Gastrocnemius medialis (tissue), 4 donors: ENCODE results near the gene CACNA2D2. TPM values are rescaled to one million over a fixed set of nuclear protein-coding genes. Genes with fewer than 3 reads are reported as not detected.

Experiments used
- ATAC-seq, 2 donors: fragments of 150-250 bp; one replicate each; pipeline ENCODE4 v1.9.1; 2016
- DNase-seq, 2 donors: peaks; one replicate each; pipeline ENCODE4 v3.0.0-alpha.2; 2019
- H3K27ac ChIP-seq, 4 donors: fragments of 200-600 bp; sonication (generic); 1 replicate in 1 of 4; 2 replicates in 3 of 4; pipeline ENCODE4 v1.5.1; 2016 to 2018; ENCODE audit warnings: mild to moderate bottlenecking in 2 of 4, moderate library complexity in 1 of 4
- H3K27me3 ChIP-seq, 3 donors: fragments of 200-600 bp; sonication (generic) in 2 of 3; 1 replicate in 1 of 3; 2 replicates in 2 of 3; pipeline versions ENCODE4 v1.5.1 to v1.6.0; 2016 to 2019; ENCODE audit warnings: mild to moderate bottlenecking in 1 of 3, moderate library complexity in 1 of 3
- H3K36me3 ChIP-seq, 2 donors: fragments of 200-600 bp; sonication (generic) in 1 of 2; one replicate each; pipeline ENCODE4 v1.5.1; 2017 to 2018
- H3K4me1 ChIP-seq, 2 donors: fragments of 200-600 bp; sonication (generic) in 1 of 2; one replicate each; pipeline ENCODE4 v1.5.1; 2016 to 2017; ENCODE audit warnings: mild to moderate bottlenecking in 2 of 2
- H3K4me3 ChIP-seq, 4 donors: fragments of 200-600 bp; sonication (generic) in 3 of 4; 1 replicate in 1 of 4; 2 replicates in 3 of 4; pipeline ENCODE4 v1.5.1; 2016 to 2019; ENCODE audit warnings: mild to moderate bottlenecking in 2 of 4
- H3K9me3 ChIP-seq, 3 donors: fragments of 200-600 bp; sonication (generic) in 2 of 3; 1 replicate in 1 of 3; 2 replicates in 2 of 3; pipeline ENCODE4 v1.5.1; 2016 to 2019
- CTCF ChIP-seq, 5 experiments: fragments of 450-650 bp in 3 of 5; fragments of 200-600 bp in 2 of 5; sonication (generic) in 2 of 5; IDR thresholded peaks in 4 of 5; conservative IDR thresholded peaks in 1 of 5; 1 replicate in 4 of 5; 2 replicates in 1 of 5; pipeline ENCODE4 v1.5.1; 2016 to 2019; ENCODE audit warnings: antibody characterized with exemption in 5 of 5, mild to moderate bottlenecking in 3 of 5, moderate library complexity in 3 of 5
- POLR2A ChIP-seq, 2 donors: fragments of 450-650 bp; IDR thresholded peaks; one replicate each; pipeline ENCODE4 v1.6.1; 2017; ENCODE audit warnings: antibody characterized with exemption in 2 of 2, mild to moderate bottlenecking in 2 of 2, moderate library complexity in 2 of 2
- in situ Hi-C, 4 donors: fragments of 200-750 bp; cut with MboI; loops; one replicate each; pipeline versions ENCODE4 v1.15.0 to v1.8.0; 2017; ENCODE audit warnings: low sequenced_read_pairs in 4 of 4
- intact Hi-C: fragments of 100-400 bp; cut with DNase I; formaldehyde crosslinking; loops from one replicate; pipeline ENCODE4 v1.15.1; 2023; ENCODE audit warnings: low total_unique reads
- total RNA-seq, 4 donors: library from RNA; depleted of rRNA; stranded (reverse); fragments of >200 nt; gene quantifications; one replicate each; pipeline versions ENCODE4 v1.1.0 to v1.2.3, GENCODE V29; 2016

Gene CACNA2D2
- total RNA-seq, 4 donors from 2014 or later, result 0.27 to 0.68 (median 0.45) TPM

GRCh38 chr3:50474717-50475116, 28.7 kb downstream of the CACNA2D2 start:
- Histone ChIP-seq H3K9me3 (no peaks in the 10 kb centered on the region), H3K27me3 (no peaks in the 10 kb centered on the region), H3K4me3 (no peak overlapping the region), H3K36me3 (no peaks in the 10 kb centered on the region), H3K27ac (peak overlapping the region in 1 of 4 donors; percentile 25), H3K4me1 (no peaks in the 10 kb centered on the region)
- no peak for DNase-seq
- peak; percentile 39 to 85 for ATAC-seq
- no peak for TF ChIP-seq CTCF (IDR thresholded peaks at IDR 0.05 in 4 of 5, conservative IDR thresholded peaks at IDR 0.05 in 1 of 5)
- TF ChIP-seq POLR2A (IDR thresholded peaks at IDR 0.05), result no peak
- intact Hi-C loops (no loop called here), in situ Hi-C loops (no loop called here)

- DNase-seq, result peak in 1 of 2 donors; percentile 22
- no peak for TF ChIP-seq POLR2A (IDR thresholded peaks at IDR 0.05)
- no peak for TF ChIP-seq CTCF (IDR thresholded peaks at IDR 0.05 in 4 of 5, conservative IDR thresholded peaks at IDR 0.05 in 1 of 5)
- H3K4me3 ChIP-seq, result no peak overlapping the region
- H3K27ac ChIP-seq, result peak overlapping the region in 1 of 4 donors; percentile 25
- in situ Hi-C loops (no loop called here), intact Hi-C loops (no loop called here)
- peak; percentile 49 to 60 for ATAC-seq
- H3K9me3 ChIP-seq, result no peaks in the 10 kb centered on the region
- no peaks in the 10 kb centered on the region for H3K4me1 ChIP-seq
- H3K36me3 ChIP-seq, result no peaks in the 10 kb centered on the region
- H3K27me3 ChIP-seq, result no peaks in the 10 kb centered on the region
Measured at GRCh38 chr3:50473768-50474167, 29.7 kb downstream of the CACNA2D2 start.

GRCh38 chr3:50472958-50473357, 30.5 kb downstream of the CACNA2D2 start:
- intact Hi-C loops, result no loop called here

GRCh38 chr3:50470658-50471057, 32.8 kb downstream of the CACNA2D2 start:
- ATAC-seq (no peak), DNase-seq (no peak)
- Histone ChIP-seq H3K36me3 (no peaks in the 10 kb centered on the region), H3K4me1 (no peaks in the 10 kb centered on the region), H3K27me3 (no peaks in the 10 kb centered on the region), H3K4me3 (no peak overlapping the region), H3K9me3 (no peaks in the 10 kb centered on the region), H3K27ac (no peak overlapping the region)
- intact Hi-C loops (no loop called here), in situ Hi-C loops (no loop called here)
- TF ChIP-seq POLR2A (IDR thresholded peaks at IDR 0.05), result no peak
- no peak for TF ChIP-seq CTCF (IDR thresholded peaks at IDR 0.05 in 4 of 5, conservative IDR thresholded peaks at IDR 0.05 in 1 of 5)

More at GRCh38 chr3:50472958-50473357, 30.5 kb downstream of the CACNA2D2 start:
- no peak for ATAC-seq
- H3K9me3 ChIP-seq, result no peaks in the 10 kb centered on the region
- TF ChIP-seq POLR2A (IDR thresholded peaks at IDR 0.05) (no peak), CTCF (IDR thresholded peaks at IDR 0.05 in 4 of 5, conservative IDR thresholded peaks at IDR 0.05 in 1 of 5) (no peak)
- no peak for DNase-seq
- H3K4me3 ChIP-seq, result no peak overlapping the region
- in situ Hi-C loops, result no loop called here
- H3K27me3 ChIP-seq, result no peaks in the 10 kb centered on the region
- no peak overlapping the region for H3K27ac ChIP-seq
- no peaks in the 10 kb centered on the region for H3K36me3 ChIP-seq
- no peaks in the 10 kb centered on the region for H3K4me1 ChIP-seq

GRCh38 chr3:50467919-50468318, 35.5 kb downstream of the CACNA2D2 start:
- TF ChIP-seq CTCF (IDR thresholded peaks at IDR 0.05 in 4 of 5, conservative IDR thresholded peaks at IDR 0.05 in 1 of 5) (no peak), POLR2A (IDR thresholded peaks at IDR 0.05) (no peak)
- H3K4me3 ChIP-seq, result no peak overlapping the region
- in situ Hi-C loops, result no loop called here
- H3K27me3 ChIP-seq, result no peaks in the 10 kb centered on the region
- H3K27ac ChIP-seq, result no peak overlapping the region
- no peak for DNase-seq
- H3K4me1 ChIP-seq, result no peaks in the 10 kb centered on the region
- no peak for ATAC-seq
- no peaks in the 10 kb centered on the region for H3K36me3 ChIP-seq
- no peaks in the 10 kb centered on the region for H3K9me3 ChIP-seq
- intact Hi-C loops, result no loop called here
